ENCODE measurements around the gene HNRNPCL2.
"Not testable (repeated sequence)": the region's sequence is repeated elsewhere in the genome, so short reads cannot be mapped to it uniquely, and the experiment has no call there.

Gene HNRNPCL2

DNA sequence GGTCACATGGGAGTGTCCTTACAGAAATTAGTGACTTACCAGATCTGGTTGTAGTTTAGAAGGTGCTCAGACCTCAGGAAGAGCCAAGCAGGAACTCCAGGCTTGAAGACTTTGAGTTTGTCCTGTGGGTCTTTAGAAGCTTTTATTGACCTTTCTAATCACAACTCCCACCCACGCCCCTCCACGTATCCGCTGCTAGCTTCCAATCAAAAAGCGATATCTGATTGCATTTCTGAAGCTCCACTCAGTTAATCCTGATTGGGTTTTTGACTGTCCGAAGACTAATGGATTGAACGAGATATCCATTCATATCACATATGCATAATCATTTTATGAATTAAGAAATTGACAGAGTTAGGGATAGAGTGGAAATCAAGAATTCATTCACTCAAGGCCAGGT is at the start of gene HNRNPCL2:
Gene HNRNPCL2, minus strand, starts transcription at position 101 of the 400 bp plus-strand sequence. CDS start 454 bp downstream, outside the sequence.
- not testable (repeated sequence) for DNase-seq

DNA sequence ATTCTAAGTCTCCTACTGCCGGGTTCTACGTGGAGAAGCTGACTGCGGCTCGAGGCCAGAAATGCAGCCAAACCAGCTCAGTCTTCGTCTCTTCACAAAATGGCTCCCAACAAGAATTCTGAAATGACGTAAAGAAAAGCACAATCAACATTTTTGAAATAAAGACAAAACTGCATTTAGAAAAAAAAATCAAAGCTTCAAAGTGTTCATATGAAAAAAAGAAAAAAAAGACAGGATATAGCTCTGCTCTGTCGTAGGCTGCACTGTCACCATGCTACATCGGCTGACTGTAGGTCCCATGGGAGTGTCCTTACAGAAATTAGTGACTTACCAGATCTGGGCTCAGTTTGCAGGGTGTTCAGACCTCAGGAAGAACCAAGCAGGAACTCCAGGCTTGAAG is 48.9 kb upstream of the HNRNPCL2 start, which contains the start of gene HNRNPCL4:
Gene HNRNPCL4, minus strand, starts transcription at position 101 of the 400 bp plus-strand sequence. CDS start 164 bp downstream, outside the sequence.
- not testable (repeated sequence) for DNase-seq

DNA sequence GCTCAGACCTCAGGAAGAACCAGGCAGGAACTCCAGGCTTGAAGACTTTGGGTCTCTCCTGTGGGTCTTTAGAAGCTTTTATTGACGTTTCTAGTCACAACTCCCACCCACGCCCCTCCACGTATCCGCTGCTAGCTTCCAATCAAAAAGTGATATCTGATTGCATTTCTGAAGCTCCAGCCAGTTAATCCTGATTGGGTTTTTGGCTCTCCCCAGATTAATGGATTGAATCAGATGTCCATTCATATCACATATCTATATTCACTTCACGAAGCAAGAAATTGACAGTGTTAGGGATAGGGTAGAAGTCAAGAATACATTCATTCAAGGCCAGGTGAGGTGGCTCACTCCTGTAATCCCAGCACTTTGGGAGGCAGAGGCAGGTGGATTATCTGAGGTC is 39.3 kb upstream of the HNRNPCL2 start, which contains the start of gene PRAMEF26:
Gene PRAMEF26, minus strand, starts transcription at position 101 of the 400 bp plus-strand sequence. CDS start 2,914 bp downstream, outside the sequence.
- DNase-seq = not testable (repeated sequence)

DNA sequence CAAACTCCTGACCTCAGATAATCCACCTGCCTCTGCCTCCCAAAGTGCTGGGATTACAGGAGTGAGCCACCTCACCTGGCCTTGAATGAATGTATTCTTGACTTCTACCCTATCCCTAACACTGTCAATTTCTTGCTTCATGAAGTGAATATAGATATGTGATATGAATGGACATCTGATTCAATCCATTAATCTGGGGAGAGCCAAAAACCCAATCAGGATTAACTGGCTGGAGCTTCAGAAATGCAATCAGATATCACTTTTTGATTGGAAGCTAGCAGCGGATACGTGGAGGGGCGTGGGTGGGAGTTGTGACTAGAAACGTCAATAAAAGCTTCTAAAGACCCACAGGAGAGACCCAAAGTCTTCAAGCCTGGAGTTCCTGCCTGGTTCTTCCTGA is 46.2 kb downstream of the HNRNPCL2 start, which contains the start of gene PRAMEF25:
Gene PRAMEF25, plus strand, starts transcription at position 301 of the 400 bp plus-strand sequence. CDS start 2,920 bp downstream, outside the sequence.
- not testable (repeated sequence) for DNase-seq

All from hematopoietic multipotent progenitor cell treated with erythropoietin and hydrocortisone succinate and interleukin-3 and kit ligand, for 4 days (in vitro differentiated cells).